ENCODE measurements around the gene TFR2. TPM values are rescaled to one million over a fixed set of nuclear protein-coding genes. Genes with fewer than 3 reads are reported as not detected.

The TFR2 gene
- total and polyA plus RNA-seq, 2 donors (not counting 3 experiments of a cell fraction or from before 2014, with no cell fraction given), result 0.37 to 0.60 TPM

- Histone ChIP-seq H2AFZ (ENCODE audit: low read depth, low read length) (peak within 1 kb of the TSS; percentile 73), H3K9me3 (replicated peaks; ENCODE audit: control insufficient read depth, insufficient read depth, low read length) (no peaks in the 10 kb centered on the region), H3K9me1 (replicated peaks; ENCODE audit: control insufficient read depth, extremely low read depth, insufficient read depth, low read length) (no peaks in the 10 kb centered on the region), H3K27ac (ENCODE audit: insufficient read depth, low read depth, low read length) (peak within 1 kb of the TSS; percentile 89), H4K20me1 (replicated peaks; ENCODE audit: control insufficient read depth, extremely low read depth, insufficient read depth, low read length) (no peaks in the 10 kb centered on the region), H3K27me3 (ENCODE audit: control insufficient read depth in 2 of 2, insufficient read depth in 2 of 2, low read length in 2 of 2) (peaks cover 2 to 5% of the 10 kb centered on the region in 2 experiments), H3K4me1 (ENCODE audit: control insufficient read depth, extremely low read depth, insufficient read depth, low read length) (peaks cover 4% of the 10 kb centered on the region), H3K4me2 (ENCODE audit: insufficient read depth, low read length) (peak within 1 kb of the TSS; percentile 74), H3K9ac (replicated peaks; ENCODE audit: extremely low read depth, insufficient read depth, low read length) (peak within 1 kb of the TSS; percentile 93), H3K36me3 (ENCODE audit: control insufficient read depth in 2 of 2, extremely low read depth in 1 of 2, insufficient read depth in 2 of 2, low read length in 2 of 2) (peaks cover 6 to 20% of the 10 kb centered on the region in 2 experiments), H3K79me2 (ENCODE audit: control insufficient read depth, insufficient read depth, low read length) (peaks cover 28% of the 10 kb centered on the region), H3K4me3 (replicated peaks in 1 of 3; ENCODE audit: insufficient read depth in 1 of 3, low read depth in 1 of 3, low read length in 3 of 3) (peak within 1 kb of the TSS; percentile 70 to 88 (median 86))
- peak; percentile 51 for TF ChIP-seq POLR2A (IDR thresholded peaks at IDR 0.05; ENCODE audit: low read depth, low read length)
- TF ChIP-seq JUN (IDR thresholded peaks at IDR 0.05; ENCODE audit: borderline replicate concordance, insufficient read depth, insufficient read length, low read depth), result no peak
- TF ChIP-seq POLR2AphosphoS5 (IDR thresholded peaks at IDR 0.05; ENCODE audit: insufficient read depth, low read depth, low read length), result peak; percentile 86
- TF ChIP-seq MYC (IDR thresholded peaks at IDR 0.05; ENCODE audit: low read depth, low read length), result peak; percentile 8
- TF ChIP-seq, protein P1, sequence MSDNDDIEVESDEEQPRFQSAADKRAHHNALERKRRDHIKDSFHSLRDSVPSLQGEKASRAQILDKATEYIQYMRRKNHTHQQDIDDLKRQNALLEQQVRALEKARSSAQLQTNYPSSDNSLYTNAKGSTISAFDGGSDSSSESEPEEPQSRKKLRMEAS (IDR thresholded peaks at IDR 0.05; ENCODE audit: insufficient read depth, insufficient read length), result peak; percentile 85
- TF ChIP-seq FOS (IDR thresholded peaks at IDR 0.05; ENCODE audit: borderline replicate concordance, insufficient read depth, low read length), result no peak
- no TSS peak for BruUV-seq (replicated peaks)
- DNase-seq (ENCODE audit: low read depth, low spot score), result peak; percentile 99
- ChIA-PET CTCF (interaction anchor here (1.0 to 1.7 kb wide), 8 partner anchors 32 to 204 kb away, joined by 3 to 13 read pairs (median 4); partner anchors contain the start of genes FBXO24, LRCH4, MOSPD3 and POP7), POLR2A (interaction anchor here (0.5 to 1.3 kb wide), 3 partner anchors 36 to 245 kb away, joined by 3 to 14 read pairs (median 4); partner anchors contain the start of genes FBXO24 and LRCH4)
- dilution Hi-C loops (cut with MboI; ENCODE audit: extremely low pct_ligation_motif_present, low sequenced_read_pairs), result no loop called here
- peak; percentile 99 for FAIRE-seq
- intact Hi-C loops (cut with micrococcal nuclease), result loop anchor here (1.0 kb wide), 7 partner anchors 17 to 87 kb away; partner anchors contain the start of genes ACTL6B, FBXO24, LRCH4 and MOSPD3
Observed at GRCh38 chr7:100673302-100673941, 32.1 kb upstream of the TFR2 start, which contains the start of gene GNB2. Gene GNB2, plus strand, starts transcription at chr7:100673740. Its CDS starts 2,526 bp downstream, at chr7:100676266.
